ENCODE results near the gene SLC13A3.

GRCh38 chr20:46657137-46657536, 5.9 kb upstream of the SLC13A3 start:
- no peak for TF ChIP-seq CTCF (conservative IDR thresholded peaks at IDR 0.05)
- no peak for TF ChIP-seq EZH2 (IDR thresholded peaks at IDR 0.05; ENCODE audit: low read depth)

Data from PC-9 (cell line).